Cardiac fibroblast (primary cell): Measurements from ENCODE around the gene IL20RA.
"Not testable (repeated sequence)": the region's sequence is repeated elsewhere in the genome, so short reads cannot be mapped to it uniquely, and the experiment has no call there.

ENCODE experiments used
- DNase-seq, 2 donors: peaks; one replicate each; pipeline versions ENCODE4 v3.0.0 to v3.0.0-alpha.2; 2010; ENCODE audit warnings: low read depth in 2 of 2
- H3K4me3 ChIP-seq, 2 donors: replicated peaks in 1 of 2; 1 replicate in 1 of 2; 2 replicates in 1 of 2; pipeline ENCODE4 v1.5.1; 2011; ENCODE audit warnings: low read depth in 2 of 2, low read length in 2 of 2, mild to moderate bottlenecking in 2 of 2, moderate library complexity in 1 of 2
- CTCF ChIP-seq: IDR thresholded peaks from one replicate; pipeline ENCODE4 v1.5.1; 2011; ENCODE audit warnings: low read depth, mild to moderate bottlenecking, low read length, inconsistent platforms

Gene IL20RA

DNA sequence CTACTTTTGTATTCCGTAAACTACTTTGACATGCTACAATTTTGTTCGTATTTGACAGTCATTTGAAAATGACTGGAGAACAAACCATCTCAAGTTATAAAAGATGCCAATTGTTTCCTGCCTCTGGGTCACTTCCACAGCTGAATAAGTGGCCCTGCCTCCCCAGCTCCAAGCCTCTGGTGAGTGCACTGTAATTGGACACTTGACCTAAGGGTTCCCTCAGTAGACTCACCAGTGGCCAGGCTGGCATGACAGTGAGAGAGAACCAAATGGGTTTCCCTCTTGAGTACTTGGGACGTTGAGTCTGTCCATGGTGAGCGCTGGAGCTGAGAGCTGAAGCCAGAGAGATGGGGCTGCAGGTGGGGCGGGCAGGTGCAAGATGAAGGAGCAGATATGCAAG is 65.6 kb downstream of the IL20RA start:
- H3K4me3 ChIP-seq: no peak overlapping the region
- no peak for TF ChIP-seq CTCF
- no peak for DNase-seq

DNA sequence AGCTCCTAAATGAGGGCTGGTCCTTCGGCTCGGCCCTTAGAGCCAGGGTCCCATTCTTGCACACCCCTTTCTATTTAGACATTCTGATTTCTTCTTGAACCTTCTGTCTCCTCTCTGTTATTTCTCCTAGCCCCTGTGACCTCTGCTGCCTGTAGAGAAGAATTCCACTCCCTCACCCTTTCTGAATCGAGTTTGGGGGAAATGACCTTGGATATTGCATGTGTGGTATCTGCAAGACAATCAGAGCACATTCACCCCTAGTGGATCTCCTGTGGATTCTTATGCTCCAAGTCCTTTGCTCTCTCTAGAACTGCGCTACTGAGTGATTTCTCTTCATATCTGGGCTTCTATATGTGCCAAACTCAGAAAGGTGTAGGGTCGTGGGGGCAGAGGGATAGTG is 67.7 kb downstream of the IL20RA start:
- no peak overlapping the region for H3K4me3 ChIP-seq
- TF ChIP-seq CTCF: no peak
- DNase-seq: no peak

GRCh38 chr6:136975089-136975715 is 69.6 kb downstream of the IL20RA start:
- H3K4me3 ChIP-seq: no peak overlapping the region
- TF ChIP-seq CTCF: no peak
- DNase-seq: no peak

DNA sequence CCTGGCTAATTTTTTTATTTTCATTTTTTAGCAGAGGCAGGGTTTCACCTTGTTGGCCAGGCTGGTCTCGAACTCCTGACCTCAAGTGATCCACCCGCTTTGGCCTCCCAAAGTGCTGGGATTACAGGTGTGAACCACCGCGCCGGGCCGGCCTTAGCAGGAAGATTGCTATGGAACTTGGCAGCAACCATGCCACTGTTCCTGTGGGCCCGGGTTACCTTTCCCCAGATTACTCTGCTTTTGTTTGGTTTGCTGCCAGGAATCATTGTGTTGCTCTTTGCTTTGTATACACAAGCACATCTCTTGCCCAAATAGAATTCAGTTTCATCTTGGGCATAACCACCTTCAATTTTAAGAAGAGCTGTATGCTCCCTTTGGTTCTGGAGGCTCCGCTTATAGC is 71.0 kb downstream of the IL20RA start:
- not testable (repeated sequence) for H3K4me3 ChIP-seq, DNase-seq

- no peak for DNase-seq
- no peak for TF ChIP-seq CTCF
- H3K4me3 ChIP-seq: no peak overlapping the region
These were observed 73.2 kb downstream of the IL20RA start for GRCh38 chr6:136971609-136972008.

- no peak for TF ChIP-seq CTCF
- no peak overlapping the region for H3K4me3 ChIP-seq
- no peak for DNase-seq
These were observed 74.8 kb downstream of the IL20RA start for GRCh38 chr6:136969930-136970329.

- no peak overlapping the region for H3K4me3 ChIP-seq
- TF ChIP-seq CTCF: no peak
- DNase-seq: no peak
These were observed 75.3 kb downstream of the IL20RA start for GRCh38 chr6:136969433-136969832.
